ENCODE results near the gene SLC44A4. TPM values are rescaled to one million over a fixed set of nuclear protein-coding genes. Genes with fewer than 3 reads are reported as not detected.

SLC44A4 gene
- total and polyA plus RNA-seq, 9 of the 15 experiments (the other 6 are each of a cell fraction or from before 2014, with no cell fraction given) = 7.9 to 18.6 (median 11.2) TPM

DNA sequence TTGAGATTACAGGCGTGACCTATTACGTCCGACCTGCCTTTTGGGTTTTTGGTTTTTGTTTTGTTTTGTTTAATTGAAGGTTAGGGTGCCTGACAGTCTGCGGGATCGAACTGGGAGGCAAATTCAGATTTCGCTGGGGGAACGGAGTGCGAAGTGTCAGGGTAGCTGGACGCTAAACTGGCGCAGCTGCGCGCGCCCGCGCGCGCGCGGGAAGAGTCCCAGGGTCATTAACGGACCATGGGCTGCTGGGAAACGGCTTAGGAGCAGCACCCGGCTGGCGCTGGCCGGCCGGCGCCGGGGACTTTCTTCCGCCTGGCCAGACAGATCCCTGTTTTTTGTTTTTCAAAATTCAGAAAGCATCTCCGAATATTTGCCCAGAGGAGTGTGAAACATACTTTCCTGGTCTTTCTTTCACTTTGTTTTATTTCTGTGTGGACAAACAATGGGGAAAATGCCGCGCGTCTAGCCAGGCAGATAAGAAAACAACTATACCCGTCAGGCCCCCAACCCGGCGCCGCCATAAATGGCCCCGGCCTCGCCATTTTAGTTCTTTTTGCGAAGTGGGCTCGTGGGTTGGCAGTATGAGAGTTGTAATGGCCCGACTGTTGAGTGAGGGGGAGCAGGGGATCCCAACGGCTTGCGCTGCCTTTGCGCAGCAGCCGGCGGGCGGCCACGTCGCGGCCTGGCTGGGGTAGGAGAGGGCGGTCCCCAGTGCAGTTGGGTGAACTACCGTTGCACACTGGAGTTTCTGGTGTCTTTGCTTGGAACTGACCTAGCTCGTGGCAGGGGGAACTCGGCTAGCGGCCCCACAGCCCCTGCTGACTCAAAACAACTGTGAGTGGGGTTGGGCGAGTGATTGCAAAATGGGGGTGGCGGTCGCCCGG is 44.2 kb downstream of the SLC44A4 start (continued):
- peak; percentile 67 for TF ChIP-seq ZBTB40 (IDR thresholded peaks at IDR 0.05)
- no peak for TF ChIP-seq ZBTB40 (CRISPR knock-in tag; IDR thresholded peaks at IDR 0.05)
- TF ChIP-seq, protein P1, sequence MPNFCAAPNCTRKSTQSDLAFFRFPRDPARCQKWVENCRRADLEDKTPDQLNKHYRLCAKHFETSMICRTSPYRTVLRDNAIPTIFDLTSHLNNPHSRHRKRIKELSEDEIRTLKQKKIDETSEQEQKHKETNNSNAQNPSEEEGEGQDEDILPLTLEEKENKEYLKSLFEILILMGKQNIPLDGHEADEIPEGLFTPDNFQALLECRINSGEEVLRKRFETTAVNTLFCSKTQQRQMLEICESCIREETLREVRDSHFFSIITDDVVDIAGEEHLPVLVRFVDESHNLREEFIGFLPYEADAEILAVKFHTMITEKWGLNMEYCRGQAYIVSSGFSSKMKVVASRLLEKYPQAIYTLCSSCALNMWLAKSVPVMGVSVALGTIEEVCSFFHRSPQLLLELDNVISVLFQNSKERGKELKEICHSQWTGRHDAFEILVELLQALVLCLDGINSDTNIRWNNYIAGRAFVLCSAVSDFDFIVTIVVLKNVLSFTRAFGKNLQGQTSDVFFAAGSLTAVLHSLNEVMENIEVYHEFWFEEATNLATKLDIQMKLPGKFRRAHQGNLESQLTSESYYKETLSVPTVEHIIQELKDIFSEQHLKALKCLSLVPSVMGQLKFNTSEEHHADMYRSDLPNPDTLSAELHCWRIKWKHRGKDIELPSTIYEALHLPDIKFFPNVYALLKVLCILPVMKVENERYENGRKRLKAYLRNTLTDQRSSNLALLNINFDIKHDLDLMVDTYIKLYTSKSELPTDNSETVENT (CRISPR knock-in tag; IDR thresholded peaks at IDR 0.05) = peak; percentile 96
- TF ChIP-seq, protein P2, sequence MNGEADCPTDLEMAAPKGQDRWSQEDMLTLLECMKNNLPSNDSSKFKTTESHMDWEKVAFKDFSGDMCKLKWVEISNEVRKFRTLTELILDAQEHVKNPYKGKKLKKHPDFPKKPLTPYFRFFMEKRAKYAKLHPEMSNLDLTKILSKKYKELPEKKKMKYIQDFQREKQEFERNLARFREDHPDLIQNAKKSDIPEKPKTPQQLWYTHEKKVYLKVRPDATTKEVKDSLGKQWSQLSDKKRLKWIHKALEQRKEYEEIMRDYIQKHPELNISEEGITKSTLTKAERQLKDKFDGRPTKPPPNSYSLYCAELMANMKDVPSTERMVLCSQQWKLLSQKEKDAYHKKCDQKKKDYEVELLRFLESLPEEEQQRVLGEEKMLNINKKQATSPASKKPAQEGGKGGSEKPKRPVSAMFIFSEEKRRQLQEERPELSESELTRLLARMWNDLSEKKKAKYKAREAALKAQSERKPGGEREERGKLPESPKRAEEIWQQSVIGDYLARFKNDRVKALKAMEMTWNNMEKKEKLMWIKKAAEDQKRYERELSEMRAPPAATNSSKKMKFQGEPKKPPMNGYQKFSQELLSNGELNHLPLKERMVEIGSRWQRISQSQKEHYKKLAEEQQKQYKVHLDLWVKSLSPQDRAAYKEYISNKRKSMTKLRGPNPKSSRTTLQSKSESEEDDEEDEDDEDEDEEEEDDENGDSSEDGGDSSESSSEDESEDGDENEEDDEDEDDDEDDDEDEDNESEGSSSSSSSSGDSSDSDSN (IDR thresholded peaks at IDR 0.05; ENCODE audit: borderline replicate concordance in 1 of 2, low read depth in 2 of 2, low read length in 2 of 2) = no peak
- TF ChIP-seq, protein P3, sequence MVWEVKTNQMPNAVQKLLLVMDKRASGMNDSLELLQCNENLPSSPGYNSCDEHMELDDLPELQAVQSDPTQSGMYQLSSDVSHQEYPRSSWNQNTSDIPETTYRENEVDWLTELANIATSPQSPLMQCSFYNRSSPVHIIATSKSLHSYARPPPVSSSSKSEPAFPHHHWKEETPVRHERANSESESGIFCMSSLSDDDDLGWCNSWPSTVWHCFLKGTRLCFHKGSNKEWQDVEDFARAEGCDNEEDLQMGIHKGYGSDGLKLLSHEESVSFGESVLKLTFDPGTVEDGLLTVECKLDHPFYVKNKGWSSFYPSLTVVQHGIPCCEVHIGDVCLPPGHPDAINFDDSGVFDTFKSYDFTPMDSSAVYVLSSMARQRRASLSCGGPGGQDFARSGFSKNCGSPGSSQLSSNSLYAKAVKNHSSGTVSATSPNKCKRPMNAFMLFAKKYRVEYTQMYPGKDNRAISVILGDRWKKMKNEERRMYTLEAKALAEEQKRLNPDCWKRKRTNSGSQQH (CRISPR knock-in tag; IDR thresholded peaks at IDR 0.05) = peak; percentile 97
- peak; percentile 77 for TF ChIP-seq ZNF12 (CRISPR knock-in tag; IDR thresholded peaks at IDR 0.05)
- TF ChIP-seq HDAC1 (IDR thresholded peaks at IDR 0.05) = peak in 1 of 2 experiments; percentile 95; a peak in 2 of 4 replicates
- 0 out of 2 replicates have a peak, but pooled peaks have one; percentile 51 for TF ChIP-seq PTBP1 (IDR thresholded peaks at IDR 0.05; ENCODE audit: low read depth, low read length)
- peak; percentile 83 for TF ChIP-seq EP300 (IDR thresholded peaks at IDR 0.05; ENCODE audit: low read length)
- TF ChIP-seq MIER1 (IDR thresholded peaks at IDR 0.05; ENCODE audit: low read depth) = no peak; the same call in 1 of the 2 replicates
- TF ChIP-seq CBX1 (IDR thresholded peaks at IDR 0.05; ENCODE audit: low read depth) = peak; percentile 99
